Thyroid gland (tissue), 4 donors: ENCODE data around the gene EZH2.

Source experiments
- POLR2A ChIP-seq, 2 donors: fragments of 450-650 bp; IDR thresholded peaks; one replicate each; pipeline ENCODE4 v1.6.1; 2017; ENCODE audit warnings: antibody characterized with exemption in 2 of 2, mild to moderate bottlenecking in 2 of 2, moderate library complexity in 1 of 2
- TF ChIP-seq, protein P1 (sequence below), 6 experiments: fragments of 200-600 bp in 3 of 6; fragments of 450-650 bp in 3 of 6; sonication (generic) in 3 of 6; IDR thresholded peaks; one replicate each; pipeline ENCODE4 v1.5.1; 2016 to 2019; ENCODE audit warnings: antibody characterized with exemption in 6 of 6, mild to moderate bottlenecking in 2 of 6, inconsistent platforms in 1 of 6, moderate library complexity in 1 of 6

DNA sequence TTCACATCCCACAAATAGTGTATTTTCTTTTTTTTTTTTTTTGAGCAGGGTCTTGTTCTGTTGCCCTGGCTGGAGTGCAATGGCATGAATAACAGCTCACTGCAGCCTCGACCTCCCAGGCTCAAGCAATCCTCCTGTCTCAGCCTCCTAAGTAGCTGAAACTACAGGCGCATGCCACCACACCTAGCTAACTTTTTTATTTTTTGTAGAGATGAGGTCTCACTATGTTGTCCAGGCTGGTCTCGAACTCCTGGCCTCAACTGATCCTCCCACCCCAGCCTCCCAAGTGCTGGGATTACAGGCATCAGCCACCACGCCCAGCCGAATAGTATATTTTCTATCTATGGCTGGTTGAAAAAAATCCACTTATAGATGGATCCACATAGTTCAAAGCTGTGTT is 12.5 kb downstream of the EZH2 start:
- TF ChIP-seq, protein P1, sequence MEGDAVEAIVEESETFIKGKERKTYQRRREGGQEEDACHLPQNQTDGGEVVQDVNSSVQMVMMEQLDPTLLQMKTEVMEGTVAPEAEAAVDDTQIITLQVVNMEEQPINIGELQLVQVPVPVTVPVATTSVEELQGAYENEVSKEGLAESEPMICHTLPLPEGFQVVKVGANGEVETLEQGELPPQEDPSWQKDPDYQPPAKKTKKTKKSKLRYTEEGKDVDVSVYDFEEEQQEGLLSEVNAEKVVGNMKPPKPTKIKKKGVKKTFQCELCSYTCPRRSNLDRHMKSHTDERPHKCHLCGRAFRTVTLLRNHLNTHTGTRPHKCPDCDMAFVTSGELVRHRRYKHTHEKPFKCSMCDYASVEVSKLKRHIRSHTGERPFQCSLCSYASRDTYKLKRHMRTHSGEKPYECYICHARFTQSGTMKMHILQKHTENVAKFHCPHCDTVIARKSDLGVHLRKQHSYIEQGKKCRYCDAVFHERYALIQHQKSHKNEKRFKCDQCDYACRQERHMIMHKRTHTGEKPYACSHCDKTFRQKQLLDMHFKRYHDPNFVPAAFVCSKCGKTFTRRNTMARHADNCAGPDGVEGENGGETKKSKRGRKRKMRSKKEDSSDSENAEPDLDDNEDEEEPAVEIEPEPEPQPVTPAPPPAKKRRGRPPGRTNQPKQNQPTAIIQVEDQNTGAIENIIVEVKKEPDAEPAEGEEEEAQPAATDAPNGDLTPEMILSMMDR (IDR thresholded peaks at IDR 0.05) = no peak
- TF ChIP-seq POLR2A (IDR thresholded peaks at IDR 0.05) = no peak
